ENCODE measurements around the gene SMCP.

GRCh38 chr1:152909206-152909605 lies 31.1 kb downstream of the SMCP start:
- no peak for TF ChIP-seq CTCF (IDR thresholded peaks at IDR 0.05)
- TF ChIP-seq POLR2AphosphoS5 (IDR thresholded peaks at IDR 0.05): no peak
- TF ChIP-seq EP300 (IDR thresholded peaks at IDR 0.05): no peak
- TF ChIP-seq POLR2A (IDR thresholded peaks at IDR 0.05): no peak
